RWPE1 (cell line): ENCODE results near the gene ALPL.

Source experiments
- CTCF ChIA-PET: fragments of 350-600 bp; sonication (Branson Sonifier 250); formaldehyde crosslinking; extraction: SDS; loops from one replicate; lab custom pipeline; 2021; lab: Yijun Ruan, JAX
- POLR2A ChIA-PET: fragments of 400-600 bp; formaldehyde crosslinking; extraction: SDS; loops from one replicate; lab custom pipeline; 2020; ENCODE audit warnings: antibody characterized with exemption; ENCODE audit not compliant: low non-redundant PET; lab: Yijun Ruan, JAX
- DNase-seq: peaks from one replicate; pipeline ENCODE4 v3.0.0; 2012; ENCODE audit warnings: low spot score
- H3K27ac ChIP-seq: fragments of 450-650 bp; 2 replicates; pipeline ENCODE4 v1.5.1; 2017
- TF ChIP-seq, protein P1 (sequence below): fragments of 450-650 bp; conservative IDR thresholded peaks from 2 replicates; pipeline ENCODE4 v1.5.1; 2017; ENCODE audit warnings: low read depth, mild to moderate bottlenecking

The ALPL gene

DNA sequence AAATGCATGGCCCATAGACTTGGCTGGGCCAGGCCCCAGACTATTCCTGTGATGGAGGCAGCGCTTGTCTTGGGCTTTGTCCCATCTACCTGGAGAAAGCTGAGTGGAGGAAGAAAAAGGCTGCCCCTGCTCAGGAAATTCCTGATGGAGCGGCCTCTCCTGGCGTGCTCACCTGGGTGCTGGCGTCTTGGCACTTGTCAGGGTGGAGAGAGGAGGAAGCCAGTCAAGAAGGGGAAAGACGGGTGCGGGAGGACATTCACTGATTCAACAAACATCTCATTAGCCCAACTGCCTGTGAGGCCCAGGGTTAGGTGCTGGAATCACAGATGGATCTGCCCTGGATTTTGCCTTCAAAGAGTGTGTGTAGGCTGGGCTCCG lies 16.1 kb downstream of the ALPL start:
- TF ChIP-seq, protein P1, sequence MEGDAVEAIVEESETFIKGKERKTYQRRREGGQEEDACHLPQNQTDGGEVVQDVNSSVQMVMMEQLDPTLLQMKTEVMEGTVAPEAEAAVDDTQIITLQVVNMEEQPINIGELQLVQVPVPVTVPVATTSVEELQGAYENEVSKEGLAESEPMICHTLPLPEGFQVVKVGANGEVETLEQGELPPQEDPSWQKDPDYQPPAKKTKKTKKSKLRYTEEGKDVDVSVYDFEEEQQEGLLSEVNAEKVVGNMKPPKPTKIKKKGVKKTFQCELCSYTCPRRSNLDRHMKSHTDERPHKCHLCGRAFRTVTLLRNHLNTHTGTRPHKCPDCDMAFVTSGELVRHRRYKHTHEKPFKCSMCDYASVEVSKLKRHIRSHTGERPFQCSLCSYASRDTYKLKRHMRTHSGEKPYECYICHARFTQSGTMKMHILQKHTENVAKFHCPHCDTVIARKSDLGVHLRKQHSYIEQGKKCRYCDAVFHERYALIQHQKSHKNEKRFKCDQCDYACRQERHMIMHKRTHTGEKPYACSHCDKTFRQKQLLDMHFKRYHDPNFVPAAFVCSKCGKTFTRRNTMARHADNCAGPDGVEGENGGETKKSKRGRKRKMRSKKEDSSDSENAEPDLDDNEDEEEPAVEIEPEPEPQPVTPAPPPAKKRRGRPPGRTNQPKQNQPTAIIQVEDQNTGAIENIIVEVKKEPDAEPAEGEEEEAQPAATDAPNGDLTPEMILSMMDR: no peak
- DNase-seq: no peak
- H3K27ac ChIP-seq: no peak overlapping the region
- ChIA-PET CTCF (no interaction called here), POLR2A (no interaction called here)

DNA sequence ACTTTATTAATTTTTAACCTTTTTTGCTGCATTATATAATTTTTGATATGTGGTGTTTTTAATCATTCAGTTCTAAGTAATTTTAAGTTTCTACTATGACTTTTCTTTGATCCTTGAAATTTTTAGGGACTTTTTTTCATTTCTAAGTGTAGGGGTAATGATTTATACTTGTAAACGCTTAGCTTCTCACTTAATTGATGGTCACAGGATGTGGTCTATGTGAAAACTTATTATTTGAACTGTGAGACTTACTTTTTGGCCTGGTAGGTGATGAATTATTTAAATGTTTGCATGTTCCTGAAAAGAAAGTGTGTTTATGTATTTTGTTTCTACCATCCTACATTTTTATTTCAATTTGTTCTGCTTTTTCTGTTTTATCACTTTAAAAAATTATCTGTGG lies 17.2 kb downstream of the ALPL start:
- ChIA-PET POLR2A (no interaction called here), CTCF (interaction anchor here (0.7 kb wide), 1 partner anchor 678 kb away, joined by 4 read pairs; no protein-coding TSS in a partner anchor)
- H3K27ac ChIP-seq: no peak overlapping the region
- no peak for DNase-seq
- TF ChIP-seq, protein P1: no peak

DNA sequence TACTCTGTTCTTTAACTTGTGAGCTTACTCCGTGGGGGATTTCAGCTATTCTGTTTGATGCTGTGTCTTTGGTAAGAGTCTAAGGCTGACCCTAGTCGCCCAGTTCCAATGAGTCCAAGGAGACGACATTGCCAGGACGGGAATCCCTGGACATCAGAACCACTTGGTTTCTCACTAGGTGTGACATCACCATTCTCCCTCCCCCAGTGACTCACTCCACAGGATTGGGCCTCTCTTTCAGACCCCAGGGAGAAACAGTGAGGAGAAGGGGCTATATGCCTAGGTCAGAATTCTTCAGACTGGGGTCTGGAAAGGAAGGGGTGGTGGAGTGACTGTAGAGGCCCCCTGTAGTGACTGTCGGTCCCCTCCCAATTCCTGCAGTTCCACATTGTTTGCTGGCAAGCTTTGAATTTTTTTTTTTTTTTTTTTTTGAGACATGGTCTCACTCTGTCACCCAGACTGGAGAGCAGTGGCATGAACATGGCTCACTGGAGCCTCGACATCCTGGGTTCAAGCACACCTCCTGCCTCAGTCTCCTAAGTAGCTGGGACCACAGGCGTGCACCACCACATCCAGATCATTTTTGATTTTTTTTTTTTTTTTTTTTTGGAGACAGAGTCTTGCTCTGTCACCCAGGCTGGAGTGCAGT lies 21.3 kb downstream of the ALPL start:
- POLR2A ChIA-PET: no interaction called here
- TF ChIP-seq, protein P1: no peak

DNA sequence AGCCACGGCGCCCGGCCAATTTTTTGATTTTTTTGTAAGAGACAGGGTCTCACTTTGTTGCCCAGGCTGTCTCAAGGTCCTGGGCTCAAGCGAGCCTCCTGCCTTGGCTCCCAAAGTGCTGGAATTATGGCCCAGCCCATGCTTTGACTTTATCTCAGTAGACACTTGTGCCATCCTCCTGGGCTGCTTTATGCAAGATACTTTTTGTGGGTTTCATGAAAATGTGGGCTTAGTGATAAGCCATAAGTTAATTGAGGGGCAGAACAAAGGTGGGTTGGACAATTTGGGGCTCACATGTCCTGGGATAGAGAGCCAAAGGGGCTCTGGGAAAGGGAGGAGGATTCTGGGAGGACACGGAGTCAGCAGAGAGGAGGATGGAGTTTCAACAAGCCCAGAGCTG lies 22.0 kb downstream of the ALPL start:
- no peak for DNase-seq
- H3K27ac ChIP-seq: no peak overlapping the region
- CTCF ChIA-PET: interaction anchor here (0.7 to 0.9 kb wide), 2 partner anchors 286 to 797 kb away, joined by 3 to 4 read pairs; no protein-coding TSS in a partner anchor
- POLR2A ChIA-PET: no interaction called here
- TF ChIP-seq, protein P1: no peak

More for the DNA sequence above, 21.3 kb downstream of the ALPL start:
- DNase-seq: peak; percentile 14
- no peak overlapping the region for H3K27ac ChIP-seq
- CTCF ChIA-PET: interaction anchor here (0.6 to 1.0 kb wide), 4 partner anchors 11 to 569 kb away, joined by 3 to 6 read pairs (median 4); no protein-coding TSS in a partner anchor

DNA sequence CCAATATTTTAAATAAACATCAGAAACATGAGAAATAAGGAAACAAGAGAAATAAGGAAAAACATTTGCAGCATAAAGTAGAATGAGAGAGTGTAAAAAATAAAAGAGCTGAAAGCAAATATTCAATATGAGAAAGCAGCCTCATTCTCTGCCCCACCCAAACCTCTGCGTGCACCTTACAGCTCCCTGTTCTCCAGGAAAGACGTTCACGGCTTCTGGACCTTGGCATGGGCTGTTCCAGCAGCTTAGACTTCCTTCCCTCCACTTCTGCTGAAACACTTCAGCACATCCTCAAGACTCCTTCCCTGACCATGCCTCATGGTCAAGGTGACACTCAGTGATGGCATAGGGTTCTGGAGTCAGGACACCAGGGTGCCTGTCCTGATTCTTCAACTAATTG lies 23.3 kb downstream of the ALPL start:
- ChIA-PET CTCF (interaction anchor here (1.0 kb wide), 1 partner anchor 10 kb away, joined by 3 read pairs; no protein-coding TSS in a partner anchor), POLR2A (no interaction called here)
- TF ChIP-seq, protein P1: no peak

DNA sequence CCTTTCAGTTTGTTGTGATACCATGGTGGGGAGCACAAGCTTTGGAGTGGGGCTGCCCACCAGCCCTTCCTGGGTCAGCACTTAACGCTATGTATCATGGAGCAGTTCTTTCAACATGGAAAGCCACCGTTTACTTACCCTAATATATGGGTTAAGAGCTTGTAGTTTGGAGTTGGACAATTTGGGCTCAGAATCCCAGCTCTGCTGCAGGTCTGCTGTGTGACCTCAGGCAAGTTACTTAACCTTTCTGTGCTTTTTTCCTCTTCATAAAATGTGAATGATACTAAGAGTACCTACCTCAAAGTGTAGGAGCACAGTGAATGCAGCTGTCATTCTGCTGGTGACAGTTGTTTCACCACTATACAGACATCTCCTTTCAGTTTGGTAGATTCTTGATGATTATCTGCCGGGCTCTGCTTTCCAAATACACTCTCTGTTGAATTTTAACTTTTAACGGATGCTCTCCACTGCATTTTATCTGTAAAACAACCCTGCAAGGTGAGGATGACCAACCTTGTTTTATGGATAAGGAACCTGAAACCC lies 23.8 kb downstream of the ALPL start:
- no peak overlapping the region for H3K27ac ChIP-seq
- POLR2A ChIA-PET: no interaction called here
- CTCF ChIA-PET: interaction anchor here (1.0 kb wide), 1 partner anchor 9 kb away, joined by 3 read pairs; no protein-coding TSS in a partner anchor
- no peak for DNase-seq
- TF ChIP-seq, protein P1: no peak

More for the DNA sequence above, 23.3 kb downstream of the ALPL start:
- H3K27ac ChIP-seq: no peak overlapping the region
- DNase-seq: no peak
